ENCODE results near the gene ZFP90.

The ZFP90 gene

DNA sequence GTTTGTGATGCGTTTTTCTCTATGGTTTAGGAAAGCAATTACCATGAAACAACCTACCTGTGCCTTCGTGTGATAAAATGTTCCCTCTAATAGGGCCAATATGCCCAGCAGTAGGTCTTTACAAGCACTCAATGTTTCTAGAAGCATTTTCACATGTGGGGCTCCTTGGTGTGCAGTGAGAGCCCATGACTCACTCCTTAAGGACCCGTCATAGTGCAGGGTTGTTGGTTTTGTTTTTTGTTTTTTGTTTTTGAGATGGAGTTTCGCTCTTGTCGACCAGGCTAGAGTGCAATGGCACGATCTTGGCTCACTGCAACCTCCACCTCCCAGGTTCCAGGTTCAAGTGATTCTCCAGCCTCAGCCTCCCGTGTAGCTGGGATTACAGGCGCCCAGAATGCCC, 31.1 kb upstream of the ZFP90 start:
- no peak for DNase-seq (ENCODE audit: low read depth)

DNA sequence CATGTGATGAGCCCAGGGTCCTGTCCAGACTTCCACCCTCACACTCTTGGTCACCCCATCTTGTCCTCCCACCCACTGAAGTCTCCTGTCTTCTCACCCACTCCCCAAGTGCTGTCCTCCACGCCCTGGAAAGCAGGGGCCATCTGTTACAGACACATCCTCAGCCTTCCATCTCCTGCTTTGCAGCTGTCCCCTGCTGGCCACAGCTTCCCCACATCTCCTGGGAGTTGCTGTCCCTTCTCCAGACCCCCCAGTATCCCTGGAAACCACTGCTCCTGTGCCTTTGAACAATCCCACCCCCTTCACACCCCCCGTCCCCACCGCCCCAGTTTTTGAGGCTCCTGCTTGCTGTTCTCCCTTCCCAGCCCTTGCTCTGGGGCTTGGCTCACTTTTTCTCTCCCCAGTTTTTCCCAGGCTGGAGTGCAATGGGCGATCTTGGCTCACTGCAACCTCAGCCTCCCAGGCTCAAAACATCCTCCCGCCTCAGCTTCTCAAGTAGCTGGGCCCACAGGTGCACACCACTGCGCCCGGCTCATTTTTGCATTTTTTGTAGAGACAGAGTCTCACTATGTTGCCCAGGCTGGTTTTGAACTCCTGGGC, 30.4 kb upstream of the ZFP90 start:
- DNase-seq (ENCODE audit: low read depth) = no peak
- no peak overlapping the region for H3K4me3 ChIP-seq (ENCODE audit: low read depth, low read length)
- TF ChIP-seq, protein P1, sequence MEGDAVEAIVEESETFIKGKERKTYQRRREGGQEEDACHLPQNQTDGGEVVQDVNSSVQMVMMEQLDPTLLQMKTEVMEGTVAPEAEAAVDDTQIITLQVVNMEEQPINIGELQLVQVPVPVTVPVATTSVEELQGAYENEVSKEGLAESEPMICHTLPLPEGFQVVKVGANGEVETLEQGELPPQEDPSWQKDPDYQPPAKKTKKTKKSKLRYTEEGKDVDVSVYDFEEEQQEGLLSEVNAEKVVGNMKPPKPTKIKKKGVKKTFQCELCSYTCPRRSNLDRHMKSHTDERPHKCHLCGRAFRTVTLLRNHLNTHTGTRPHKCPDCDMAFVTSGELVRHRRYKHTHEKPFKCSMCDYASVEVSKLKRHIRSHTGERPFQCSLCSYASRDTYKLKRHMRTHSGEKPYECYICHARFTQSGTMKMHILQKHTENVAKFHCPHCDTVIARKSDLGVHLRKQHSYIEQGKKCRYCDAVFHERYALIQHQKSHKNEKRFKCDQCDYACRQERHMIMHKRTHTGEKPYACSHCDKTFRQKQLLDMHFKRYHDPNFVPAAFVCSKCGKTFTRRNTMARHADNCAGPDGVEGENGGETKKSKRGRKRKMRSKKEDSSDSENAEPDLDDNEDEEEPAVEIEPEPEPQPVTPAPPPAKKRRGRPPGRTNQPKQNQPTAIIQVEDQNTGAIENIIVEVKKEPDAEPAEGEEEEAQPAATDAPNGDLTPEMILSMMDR (IDR thresholded peaks at IDR 0.05; ENCODE audit: low read depth, low read length, missing control alignments) = no peak

More for the DNA sequence above, 31.1 kb upstream of the ZFP90 start:
- TF ChIP-seq, protein P1 (IDR thresholded peaks at IDR 0.05; ENCODE audit: low read depth, low read length, missing control alignments) = no peak
- no peak overlapping the region for H3K4me3 ChIP-seq (ENCODE audit: low read depth, low read length)

DNA sequence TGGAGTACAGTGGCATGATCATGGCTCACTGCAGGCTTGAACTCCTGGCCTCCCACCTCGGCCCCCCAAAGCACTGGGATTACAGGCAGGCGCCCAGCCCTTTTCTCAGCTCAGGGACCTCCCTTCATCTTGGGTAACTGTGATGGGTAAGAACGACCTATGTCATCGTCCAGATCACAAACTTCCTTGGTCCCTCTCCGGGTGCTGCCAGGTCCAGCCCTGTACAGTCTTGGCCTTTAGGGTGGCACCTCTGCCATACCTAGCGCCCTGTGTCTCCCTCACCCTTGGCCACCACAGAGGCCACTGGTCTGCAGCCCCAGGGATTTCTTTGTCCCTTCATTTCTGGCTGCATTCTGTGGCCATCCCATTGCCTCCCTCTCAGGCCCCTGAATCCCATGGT, 29.7 kb upstream of the ZFP90 start:
- TF ChIP-seq, protein P1 (IDR thresholded peaks at IDR 0.05; ENCODE audit: low read depth, low read length, missing control alignments) = no peak
- no peak overlapping the region for H3K4me3 ChIP-seq (ENCODE audit: low read depth, low read length)
- DNase-seq (ENCODE audit: low read depth) = no peak

DNA sequence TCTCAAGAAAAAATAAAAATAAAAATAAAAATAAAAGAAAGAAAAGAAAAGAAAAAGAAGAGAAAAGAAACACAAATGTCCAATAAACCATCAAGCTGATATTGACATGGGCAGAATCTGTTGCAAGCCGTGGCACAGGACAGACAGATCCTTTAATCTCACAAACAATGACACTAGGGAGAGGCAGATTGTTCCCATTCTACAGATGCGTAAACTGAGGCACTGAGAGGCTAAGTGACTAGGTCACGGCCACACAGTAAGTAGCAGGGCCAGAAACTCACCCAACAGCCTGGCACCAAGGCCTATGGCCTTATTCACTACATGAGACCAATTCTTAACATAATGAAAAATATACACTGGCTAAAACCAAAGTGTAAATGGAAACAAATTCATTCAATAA, 28.3 kb upstream of the ZFP90 start:
- DNase-seq (ENCODE audit: low read depth) = no peak
- no peak overlapping the region for H3K4me3 ChIP-seq (ENCODE audit: low read depth, low read length)
- TF ChIP-seq, protein P1 (IDR thresholded peaks at IDR 0.05; ENCODE audit: low read depth, low read length, missing control alignments) = no peak

- no peak overlapping the region for H3K4me3 ChIP-seq (ENCODE audit: low read depth, low read length)
- DNase-seq (ENCODE audit: low read depth) = no peak
- TF ChIP-seq, protein P1 (IDR thresholded peaks at IDR 0.05; ENCODE audit: low read depth, low read length, missing control alignments) = no peak
Measured at GRCh38 chr16:68512183-68512582, 26.9 kb upstream of the ZFP90 start.

DNA sequence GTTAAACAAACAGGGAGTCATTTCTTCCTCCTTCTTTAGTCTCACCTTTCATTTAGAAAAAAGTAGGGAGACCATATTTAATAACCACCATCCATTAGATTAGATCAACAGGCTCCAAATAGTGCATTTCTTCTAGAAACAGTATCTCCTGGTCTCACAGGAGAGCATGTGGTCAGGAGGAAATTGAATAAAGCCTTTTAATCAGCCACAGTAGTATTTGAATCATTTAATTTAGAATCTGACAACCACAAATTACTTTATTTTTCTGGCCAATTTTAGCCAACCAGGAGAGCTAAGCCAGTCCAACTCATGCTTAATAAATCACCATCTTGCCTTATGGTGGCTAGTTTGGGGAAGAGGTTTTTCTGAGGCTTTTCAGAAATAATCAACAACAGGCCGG, 26.3 kb upstream of the ZFP90 start:
- no peak for DNase-seq (ENCODE audit: low read depth)
- TF ChIP-seq, protein P1 (IDR thresholded peaks at IDR 0.05; ENCODE audit: low read depth, low read length, missing control alignments) = no peak
- H3K4me3 ChIP-seq (ENCODE audit: low read depth, low read length) = no peak overlapping the region

- no peak overlapping the region for H3K4me3 ChIP-seq (ENCODE audit: low read depth, low read length)
- DNase-seq (ENCODE audit: low read depth) = no peak
- TF ChIP-seq, protein P1 (IDR thresholded peaks at IDR 0.05; ENCODE audit: low read depth, low read length, missing control alignments) = no peak
Measured at GRCh38 chr16:68514511-68514910, 24.6 kb upstream of the ZFP90 start.

Measured in GM12864 (cell line).